Activated T-helper 2 cell treated with anti-CD3 and anti-CD28 coated beads, Interferon-gamma antibody, Interleukin-2, Interleukin-4, amounts not matched to agents 10 μg/mL and 5 μg/mL and 100 μg/mL, durations not matched to agents 14 hours and 24 hours and 36 hours (primary cell): ENCODE measurements around the gene FAM43B. TPM values are rescaled to one million over a fixed set of nuclear protein-coding genes. Genes with fewer than 3 reads are reported as not detected.

Experiments
- DNase-seq: peaks from one replicate; pipeline ENCODE4 v3.0.0; 2021; ENCODE audit warnings: low spot score
- H3K27ac Mint-ChIP-seq: one replicate; pipeline ENCODE4 v1.8.0; 2021; ENCODE audit warnings: mixed read lengths
- H3K27me3 Mint-ChIP-seq: one replicate; pipeline ENCODE4 v1.8.0; 2021; ENCODE audit warnings: low read depth, mixed read lengths
- H3K36me3 Mint-ChIP-seq: one replicate; pipeline ENCODE4 v1.8.0; 2021; ENCODE audit warnings: low read depth, mixed read lengths
- H3K4me1 Mint-ChIP-seq: one replicate; pipeline ENCODE4 v1.8.0; 2021; ENCODE audit warnings: low read depth, mixed read lengths
- H3K4me3 Mint-ChIP-seq: one replicate; pipeline ENCODE4 v1.8.0; 2021; ENCODE audit warnings: low read depth, mild to moderate bottlenecking, moderate library complexity, mixed read lengths
- H3K9me3 Mint-ChIP-seq: one replicate; pipeline ENCODE4 v1.8.0; 2021; ENCODE audit warnings: mixed read lengths
- intact Hi-C: fragments of 100-400 bp; cut with micrococcal nuclease; formaldehyde crosslinking; loops from one replicate; pipeline ENCODE4 v1.15.1; 2023
- total RNA-seq: library from RNA; stranded (reverse); gene quantifications from 2 replicates; pipeline ENCODE4 v1.2.3, GENCODE V29; 2022

FAM43B gene
- total RNA-seq, 1 donor from 2014 or later, result not detected

DNA sequence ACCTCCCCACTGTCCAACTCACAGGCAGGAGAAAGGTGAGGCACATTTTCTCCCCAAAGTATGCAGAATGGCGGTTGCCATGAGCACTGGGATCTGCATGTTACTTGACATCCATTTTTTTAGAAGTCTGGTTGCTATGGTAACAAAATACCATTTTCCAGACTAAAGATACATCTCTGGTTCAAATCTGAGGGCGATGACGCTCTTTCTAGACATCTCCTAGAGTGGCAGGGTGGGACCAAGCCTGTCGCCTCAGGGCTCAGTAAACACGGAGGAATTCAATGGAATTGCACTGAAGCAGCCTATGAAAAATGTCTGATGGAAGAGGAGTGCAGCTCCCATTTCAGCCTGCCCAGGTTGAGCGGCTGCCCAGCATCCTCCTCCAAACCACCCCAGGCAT, 21.5 kb upstream of the FAM43B start:
- H3K4me3 Mint-ChIP-seq, result no peak overlapping the region
- H3K27me3 Mint-ChIP-seq, result peaks cover 37% of the 10 kb centered on the region
- no peak overlapping the region for H3K27ac Mint-ChIP-seq
- no peaks in the 10 kb centered on the region for H3K9me3 Mint-ChIP-seq
- no peaks in the 10 kb centered on the region for H3K36me3 Mint-ChIP-seq
- intact Hi-C loops, result no loop called here
- no peak for DNase-seq
- no peaks in the 10 kb centered on the region for H3K4me1 Mint-ChIP-seq

DNA sequence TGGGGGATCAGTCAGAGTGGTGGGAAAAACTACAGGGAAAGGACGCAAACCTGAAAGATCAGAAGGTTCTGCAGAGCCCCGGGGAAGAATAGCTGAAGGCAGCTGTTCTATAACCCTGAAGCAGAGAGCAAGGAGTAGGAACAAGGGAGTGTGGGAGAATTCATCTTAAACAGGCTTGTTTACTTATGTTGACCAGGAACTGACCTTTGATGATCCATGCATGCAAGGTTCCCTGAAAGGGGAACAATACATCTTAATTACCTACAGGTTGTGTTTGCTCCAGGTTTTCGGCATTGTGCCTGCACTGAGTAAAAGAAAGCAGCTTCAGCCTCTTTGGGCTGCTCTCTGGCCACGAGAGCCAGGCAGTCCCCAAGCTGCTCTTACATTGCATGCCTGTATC, 18.7 kb upstream of the FAM43B start:
- H3K9me3 Mint-ChIP-seq, result no peaks in the 10 kb centered on the region
- no peak overlapping the region for H3K4me3 Mint-ChIP-seq
- no peak overlapping the region for H3K27ac Mint-ChIP-seq
- no peaks in the 10 kb centered on the region for H3K36me3 Mint-ChIP-seq
- no peaks in the 10 kb centered on the region for H3K4me1 Mint-ChIP-seq
- no peak for DNase-seq
- intact Hi-C loops, result no loop called here
- peaks cover 33% of the 10 kb centered on the region for H3K27me3 Mint-ChIP-seq

- Mint-ChIP-seq H3K27ac (no peak overlapping the region), H3K27me3 (peaks cover 36% of the 10 kb centered on the region), H3K9me3 (no peaks in the 10 kb centered on the region), H3K4me1 (no peaks in the 10 kb centered on the region), H3K36me3 (no peaks in the 10 kb centered on the region), H3K4me3 (no peak overlapping the region)
- intact Hi-C loops, result no loop called here
- no peak for DNase-seq
Observed at GRCh38 chr1:20534659-20535417, 17.5 kb upstream of the FAM43B start.

- Mint-ChIP-seq H3K4me1 (no peaks in the 10 kb centered on the region), H3K27me3 (peaks cover 28% of the 10 kb centered on the region), H3K9me3 (no peaks in the 10 kb centered on the region), H3K27ac (no peak overlapping the region), H3K4me3 (no peak overlapping the region), H3K36me3 (no peaks in the 10 kb centered on the region)
- no peak for DNase-seq
- intact Hi-C loops, result no loop called here
Observed at GRCh38 chr1:20538227-20538626, 14.1 kb upstream of the FAM43B start.

DNA sequence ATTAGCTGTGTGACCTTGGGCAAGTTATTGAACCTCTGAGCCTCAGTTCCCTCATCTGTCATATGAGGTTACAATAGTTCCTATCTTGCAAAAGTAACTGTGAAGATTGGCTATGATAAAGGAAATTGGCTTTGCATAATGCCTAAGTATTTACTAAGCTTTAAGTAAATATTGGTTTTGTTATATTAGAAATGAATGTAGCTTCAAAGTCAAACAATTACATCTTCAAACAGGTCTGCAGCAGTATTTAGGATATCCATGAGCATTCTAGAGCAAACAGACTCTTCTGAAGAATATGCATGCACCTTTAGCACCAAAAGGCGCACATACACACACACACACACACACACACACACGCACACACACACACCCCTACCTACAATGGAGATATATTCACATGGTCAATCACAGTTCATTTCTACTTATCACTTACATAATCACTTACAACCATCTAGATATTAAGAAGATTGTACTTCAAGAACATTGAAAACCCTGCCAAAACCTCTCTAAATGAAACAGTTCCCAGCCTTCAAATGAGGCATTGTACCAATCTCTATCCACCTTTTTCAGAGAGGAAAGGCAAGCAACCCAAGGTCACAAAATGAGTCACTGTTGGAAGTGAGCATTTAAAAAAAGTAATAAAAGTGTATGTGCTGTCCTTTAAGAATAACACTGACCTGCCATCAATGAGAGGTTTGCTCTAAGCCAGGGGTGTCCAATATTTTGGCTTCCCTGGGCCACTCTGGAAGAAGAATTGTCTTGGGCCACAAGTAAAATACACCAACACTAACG, 13.4 kb upstream of the FAM43B start:
- Mint-ChIP-seq H3K27ac (no peak overlapping the region), H3K27me3 (peaks cover 22% of the 10 kb centered on the region), H3K4me3 (no peak overlapping the region), H3K36me3 (no peaks in the 10 kb centered on the region), H3K4me1 (no peaks in the 10 kb centered on the region), H3K9me3 (no peaks in the 10 kb centered on the region)
- intact Hi-C loops, result no loop called here
- no peak for DNase-seq

GRCh38 chr1:20540281-20540680, 12.1 kb upstream of the FAM43B start:
- H3K27me3 Mint-ChIP-seq, result peaks cover 17% of the 10 kb centered on the region
- DNase-seq, result no peak

GRCh38 chr1:20546637-20547036, 5.7 kb upstream of the FAM43B start:
- Mint-ChIP-seq H3K36me3 (no peaks in the 10 kb centered on the region), H3K27ac (no peak overlapping the region), H3K4me3 (no peak overlapping the region), H3K4me1 (no peaks in the 10 kb centered on the region), H3K27me3 (peaks cover 26% of the 10 kb centered on the region), H3K9me3 (no peaks in the 10 kb centered on the region)
- DNase-seq, result no peak
- intact Hi-C loops, result no loop called here

More at GRCh38 chr1:20540281-20540680, 12.1 kb upstream of the FAM43B start:
- H3K9me3 Mint-ChIP-seq, result no peaks in the 10 kb centered on the region
- H3K36me3 Mint-ChIP-seq, result no peaks in the 10 kb centered on the region
- no peak overlapping the region for H3K27ac Mint-ChIP-seq
- intact Hi-C loops, result no loop called here
- no peaks in the 10 kb centered on the region for H3K4me1 Mint-ChIP-seq
- H3K4me3 Mint-ChIP-seq, result no peak overlapping the region

DNA sequence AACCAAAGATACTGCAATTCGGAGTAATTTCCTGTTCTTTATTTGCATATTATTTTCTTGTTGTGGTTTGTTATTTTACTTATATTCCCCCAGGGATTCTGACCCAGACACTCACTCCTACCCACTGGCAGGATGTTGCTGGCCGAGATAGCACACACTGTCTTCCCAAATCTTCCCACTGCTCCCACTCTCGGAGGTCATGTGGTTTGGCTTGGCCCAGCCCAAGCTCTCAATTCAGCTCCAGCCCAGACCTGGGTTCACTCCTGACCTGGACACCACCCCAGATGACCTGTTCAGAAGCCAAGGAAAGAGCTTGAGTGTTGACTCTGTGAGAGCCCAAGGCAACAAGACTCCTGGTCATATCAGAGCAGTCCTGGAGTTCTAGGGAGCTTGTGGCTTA, 1.2 kb upstream of the FAM43B start:
- Mint-ChIP-seq H3K4me1 (no peaks in the 10 kb centered on the region), H3K4me3 (no peak overlapping the region), H3K27ac (no peak overlapping the region), H3K9me3 (no peaks in the 10 kb centered on the region), H3K27me3 (peaks cover 39% of the 10 kb centered on the region), H3K36me3 (no peaks in the 10 kb centered on the region)
- no peak for DNase-seq
- intact Hi-C loops, result no loop called here

DNA sequence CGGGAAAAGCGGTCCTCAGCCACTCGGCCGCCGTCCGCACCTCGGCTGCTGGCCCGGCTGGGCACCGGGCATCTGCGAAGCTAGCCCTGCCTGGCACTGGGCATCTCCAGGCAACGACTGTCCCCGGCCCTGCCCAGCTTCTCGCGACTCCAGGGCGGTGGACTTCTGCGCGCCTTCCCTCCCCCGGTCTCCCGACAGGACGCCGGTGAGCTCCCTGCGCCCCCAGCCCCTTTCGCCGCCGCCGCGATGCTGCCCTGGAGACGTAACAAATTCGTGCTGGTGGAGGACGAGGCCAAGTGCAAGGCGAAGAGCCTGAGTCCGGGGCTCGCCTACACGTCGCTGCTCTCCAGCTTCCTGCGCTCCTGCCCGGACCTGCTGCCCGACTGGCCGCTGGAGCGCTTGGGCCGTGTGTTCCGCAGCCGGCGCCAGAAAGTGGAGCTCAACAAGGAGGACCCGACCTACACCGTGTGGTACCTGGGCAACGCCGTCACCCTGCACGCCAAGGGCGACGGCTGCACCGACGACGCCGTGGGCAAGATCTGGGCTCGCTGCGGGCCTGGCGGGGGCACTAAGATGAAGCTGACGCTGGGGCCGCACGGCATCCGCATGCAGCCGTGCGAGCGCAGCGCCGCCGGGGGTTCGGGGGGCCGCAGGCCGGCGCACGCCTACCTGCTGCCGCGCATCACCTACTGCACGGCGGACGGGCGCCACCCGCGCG, 514 bp downstream of the FAM43B start:
- DNase-seq, result no peak
- Mint-ChIP-seq H3K9me3 (no peaks in the 10 kb centered on the region), H3K27ac (no peak overlapping the region), H3K27me3 (peaks cover 34% of the 10 kb centered on the region), H3K36me3 (no peaks in the 10 kb centered on the region), H3K4me1 (no peaks in the 10 kb centered on the region), H3K4me3 (no peak overlapping the region)
- intact Hi-C loops, result no loop called here

- no peaks in the 10 kb centered on the region for H3K9me3 Mint-ChIP-seq
- peaks cover 32% of the 10 kb centered on the region for H3K27me3 Mint-ChIP-seq
- H3K4me3 Mint-ChIP-seq, result no peak overlapping the region
- H3K4me1 Mint-ChIP-seq, result no peaks in the 10 kb centered on the region
- intact Hi-C loops, result no loop called here
- no peak for DNase-seq
- no peak overlapping the region for H3K27ac Mint-ChIP-seq
- no peaks in the 10 kb centered on the region for H3K36me3 Mint-ChIP-seq
Observed at GRCh38 chr1:20555025-20555757, 2.8 kb downstream of the FAM43B start.

DNA sequence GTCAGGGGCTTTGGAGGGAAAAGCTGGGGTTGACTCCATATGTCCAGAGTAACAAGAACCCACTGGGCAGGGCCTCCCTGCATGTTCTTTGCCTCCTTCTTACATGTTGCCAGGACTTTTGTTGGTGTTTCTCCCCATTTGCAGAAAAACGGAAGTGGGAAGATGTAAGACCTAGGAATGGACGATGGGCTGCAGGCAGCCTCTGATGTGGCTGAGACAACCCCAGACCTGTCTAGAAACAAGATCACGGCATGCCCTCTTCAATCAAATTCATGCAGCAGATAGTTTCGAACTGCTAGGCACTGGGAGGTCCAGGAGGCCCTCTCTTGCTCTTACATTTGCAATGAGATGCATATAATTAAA, 3.4 kb downstream of the FAM43B start:
- no peak for DNase-seq
- Mint-ChIP-seq H3K4me1 (no peaks in the 10 kb centered on the region), H3K9me3 (no peaks in the 10 kb centered on the region), H3K27ac (no peak overlapping the region), H3K4me3 (no peak overlapping the region), H3K27me3 (peaks cover 32% of the 10 kb centered on the region), H3K36me3 (no peaks in the 10 kb centered on the region)
- intact Hi-C loops, result no loop called here

DNA sequence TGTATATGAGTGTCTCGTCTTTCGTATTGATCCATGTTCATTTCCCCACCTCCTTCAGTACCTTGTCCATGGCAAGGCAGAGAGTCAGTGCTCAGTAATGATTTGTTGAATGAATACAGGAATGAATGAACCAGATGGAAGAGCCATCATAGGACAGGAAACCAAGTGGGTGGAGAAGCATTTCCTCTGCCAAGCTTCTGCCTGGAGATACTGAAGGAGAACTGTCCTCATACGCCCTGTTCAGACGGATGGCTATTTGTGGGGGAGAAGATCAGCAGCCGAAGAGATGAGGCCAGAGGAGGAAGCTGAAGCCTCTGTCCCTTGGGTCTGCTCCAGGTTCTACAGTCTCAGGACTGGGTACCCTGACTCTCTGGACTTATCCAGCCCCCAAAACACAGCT, 5.8 kb downstream of the FAM43B start:
- Mint-ChIP-seq H3K27me3 (peaks cover 21% of the 10 kb centered on the region), H3K4me3 (no peak overlapping the region), H3K36me3 (no peaks in the 10 kb centered on the region), H3K4me1 (no peaks in the 10 kb centered on the region), H3K9me3 (no peaks in the 10 kb centered on the region), H3K27ac (no peak overlapping the region)
- intact Hi-C loops, result no loop called here
- DNase-seq, result no peak
